SU-DHL-6 (cell line): ENCODE results near the gene WDR36.

Source experiments
- CTCF ChIP-seq: fragments of 200-600 bp; sonication (generic); IDR thresholded peaks from one replicate; pipeline ENCODE4 v1.5.1; 2017; ENCODE audit warnings: antibody characterized with exemption, mild to moderate bottlenecking, low read length, moderate library complexity; ENCODE audit not compliant: insufficient read depth, poor library complexity, severe bottlenecking
- EZH2phosphoT487 ChIP-seq: fragments of 200-600 bp; sonication (generic), shearing (Covaris generic); conservative IDR thresholded peaks from 2 replicates; pipeline ENCODE4 v1.6.1; 2018; ENCODE audit warnings: mild to moderate bottlenecking, antibody characterized with exemption, low read length, moderate library complexity, mixed read lengths

DNA sequence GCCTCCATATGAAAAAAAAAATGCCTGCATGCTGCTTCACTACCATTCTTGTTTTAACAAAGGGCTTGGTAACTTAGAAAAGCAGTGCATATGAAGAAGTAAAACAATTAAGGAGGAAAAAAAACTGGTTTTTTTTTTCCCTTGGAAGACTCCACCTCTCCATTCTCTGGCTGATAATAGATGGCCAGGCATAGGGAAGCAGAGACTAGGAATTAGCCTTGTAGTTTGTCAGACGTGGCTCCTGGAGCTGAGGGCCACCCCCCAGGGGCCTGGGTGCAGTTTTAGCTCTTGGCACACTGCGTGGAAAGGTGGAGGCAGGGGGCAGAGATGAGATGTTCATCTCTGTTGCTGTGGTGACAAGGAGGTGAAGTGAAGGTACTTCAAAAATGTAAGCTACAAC lies 42.7 kb downstream of the WDR36 start:
- TF ChIP-seq CTCF: no peak
- TF ChIP-seq EZH2phosphoT487: no peak
